ENCODE results near the gene TMEM59L.

- TF ChIP-seq CTCF (IDR thresholded peaks at IDR 0.05) (no peak), POLR2A (IDR thresholded peaks at IDR 0.05) (no peak)
These were observed 44.3 kb upstream of the TMEM59L start for GRCh38 chr19:18568367-18568766.
